GM12801 (cell line): ENCODE data around the gene RPL18A.

Source experiments
- CTCF ChIP-seq: IDR thresholded peaks from one replicate; pipeline ENCODE4 v1.5.1; 2011; ENCODE audit warnings: control low read depth; ENCODE audit not compliant: insufficient read length; ENCODE audit errors: extremely low read depth

RPL18A gene

GRCh38 chr19:17843292-17843827 lies 16.4 kb upstream of the RPL18A start:
- TF ChIP-seq CTCF, result no peak

GRCh38 chr19:17843908-17844490 lies 15.7 kb upstream of the RPL18A start:
- TF ChIP-seq CTCF, result no peak

- no peak for TF ChIP-seq CTCF
Measured at GRCh38 chr19:17846146-17846545, 13.6 kb upstream of the RPL18A start.

GRCh38 chr19:17847538-17848366 lies 12.0 kb upstream of the RPL18A start, which contains the start of gene JAK3:
TSS of gene JAK3 (minus strand) at chr19:17847982. CDS start at chr19:17844417, 3,565 bp downstream.
- no peak for TF ChIP-seq CTCF

GRCh38 chr19:17848595-17849292 lies 11.0 kb upstream of the RPL18A start:
- TF ChIP-seq CTCF, result no peak

- no peak for TF ChIP-seq CTCF
Measured at GRCh38 chr19:17854061-17854460, 5.6 kb upstream of the RPL18A start.
